ENCODE results near the gene METTL17. TPM values are rescaled to one million over a fixed set of nuclear protein-coding genes. Genes with fewer than 3 reads are reported as not detected.
"Not testable (repeated sequence)": the region's sequence is repeated elsewhere in the genome, so short reads cannot be mapped to it uniquely, and the experiment has no call there.

The METTL17 gene
- total and polyA plus RNA-seq, 2 donors (not counting 3 experiments of a cell fraction or from before 2014, with no cell fraction given) = 60.6 to 90.6 TPM

DNA sequence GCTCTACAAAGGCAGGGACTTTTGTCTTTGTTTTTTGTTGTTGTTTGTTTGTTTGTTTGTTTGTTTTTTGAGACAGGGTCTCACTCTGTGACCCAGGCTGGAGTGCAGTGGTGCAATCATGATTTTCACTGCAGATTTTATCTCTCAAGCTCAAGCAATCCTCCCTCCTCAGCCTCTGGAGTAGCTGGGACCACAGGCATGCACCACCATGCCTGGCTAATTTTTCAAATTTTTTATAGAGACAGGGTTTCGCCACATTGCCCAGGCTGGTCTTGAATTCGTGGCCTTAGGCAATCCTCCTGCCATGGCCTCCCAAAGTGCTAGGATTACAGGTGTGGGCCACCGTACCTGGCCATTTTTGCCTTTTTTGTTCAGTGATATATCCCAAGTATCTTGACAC lies 51.2 kb downstream of the METTL17 start:
- H3K27ac ChIP-seq (ENCODE audit: insufficient read depth, low read depth, low read length); POLR2A ChIA-PET; H3K9me3 ChIP-seq (replicated peaks; ENCODE audit: control insufficient read depth, insufficient read depth, low read length); H3K4me1 ChIP-seq (ENCODE audit: control insufficient read depth, extremely low read depth, insufficient read depth, low read length); H3K9ac ChIP-seq (replicated peaks; ENCODE audit: extremely low read depth, insufficient read depth, low read length); H4K20me1 ChIP-seq (replicated peaks; ENCODE audit: control insufficient read depth, extremely low read depth, insufficient read depth, low read length); H3K4me2 ChIP-seq (ENCODE audit: insufficient read depth, low read length); H3K9me1 ChIP-seq (replicated peaks; ENCODE audit: control insufficient read depth, extremely low read depth, insufficient read depth, low read length); BruUV-seq (replicated peaks); H2AFZ ChIP-seq (ENCODE audit: low read depth, low read length); H3K79me2 ChIP-seq (ENCODE audit: control insufficient read depth, insufficient read depth, low read length); dilution Hi-C loops (cut with MboI; ENCODE audit: extremely low pct_ligation_motif_present, low sequenced_read_pairs); DNase-seq (ENCODE audit: low read depth, low spot score); H3K4me3 ChIP-seq (replicated peaks in 1 of 3; ENCODE audit: insufficient read depth in 1 of 3, low read depth in 1 of 3, low read length in 3 of 3); H3K36me3 ChIP-seq (ENCODE audit: control insufficient read depth in 2 of 2, extremely low read depth in 1 of 2, insufficient read depth in 2 of 2, low read length in 2 of 2): not testable (repeated sequence)
- peaks cover 10 to 16% of the 10 kb centered on the region in 2 experiments for H3K27me3 ChIP-seq (ENCODE audit: control insufficient read depth in 2 of 2, insufficient read depth in 2 of 2, low read length in 2 of 2)
- CTCF ChIA-PET = interaction anchor here (0.7 to 7.0 kb wide), 13 partner anchors 13 to 183 kb away, joined by 3 to 214 read pairs (median 5); partner anchors contain the start of genes RNASE8 and SLC39A2
- intact Hi-C loops (cut with micrococcal nuclease) = loop anchor here (1.0 to 2.0 kb wide), 2 partner anchors 27 to 184 kb away; no protein-coding TSS in a partner anchor
- peak; percentile 24 for FAIRE-seq

DNA sequence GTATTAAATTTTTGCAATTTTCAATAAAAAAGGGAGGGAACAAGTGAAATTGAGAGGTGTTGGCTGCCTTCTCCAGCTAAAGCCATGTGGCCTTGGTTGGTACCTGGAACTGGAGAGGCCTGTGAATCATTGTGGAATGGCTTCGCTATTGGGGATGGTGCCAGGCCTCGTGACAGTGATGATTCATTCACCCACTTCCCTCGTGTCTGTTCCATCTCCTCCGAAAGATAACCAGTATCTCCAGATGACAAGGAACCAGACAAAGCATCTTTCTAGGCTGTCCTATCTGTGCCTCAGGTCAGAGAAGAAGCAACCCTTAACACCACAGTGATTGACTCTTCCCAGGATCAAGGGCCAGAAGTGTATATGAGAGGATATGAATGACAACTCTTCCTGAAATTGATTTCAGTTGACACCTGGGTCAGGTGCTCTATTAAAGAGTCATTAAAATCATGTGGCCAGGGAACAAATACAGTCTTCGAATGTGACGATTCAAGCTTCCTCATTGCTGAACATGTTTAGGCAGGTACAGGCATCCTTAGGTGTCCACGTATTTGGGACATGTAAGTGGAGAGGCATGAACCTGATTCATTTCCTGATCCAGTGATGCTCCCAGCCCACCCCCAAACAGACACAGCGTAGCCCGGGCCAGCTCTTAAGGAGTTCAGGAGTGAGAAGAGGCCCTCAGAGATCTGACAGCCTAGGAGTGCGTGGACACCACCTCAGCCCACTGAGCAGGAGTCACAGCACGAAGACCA lies 52.1 kb downstream of the METTL17 start, which contains the start of gene RNASE7:
Gene RNASE7, plus strand, starts transcription at position 687 of the 758 bp plus-strand sequence. CDS start 631 bp downstream, outside the sequence.
- Histone ChIP-seq H3K4me2 (ENCODE audit: insufficient read depth, low read length) (no peak within 1 kb of the TSS), H4K20me1 (replicated peaks; ENCODE audit: control insufficient read depth, extremely low read depth, insufficient read depth, low read length) (no peaks in the 10 kb centered on the region), H2AFZ (ENCODE audit: low read depth, low read length) (no peak within 1 kb of the TSS), H3K4me1 (ENCODE audit: control insufficient read depth, extremely low read depth, insufficient read depth, low read length) (peaks cover 4% of the 10 kb centered on the region), H3K9ac (replicated peaks; ENCODE audit: extremely low read depth, insufficient read depth, low read length) (no peak within 1 kb of the TSS), H3K9me1 (replicated peaks; ENCODE audit: control insufficient read depth, extremely low read depth, insufficient read depth, low read length) (no peaks in the 10 kb centered on the region), H3K79me2 (ENCODE audit: control insufficient read depth, insufficient read depth, low read length) (no peaks in the 10 kb centered on the region), H3K4me3 (replicated peaks in 1 of 3; ENCODE audit: insufficient read depth in 1 of 3, low read depth in 1 of 3, low read length in 3 of 3) (no peak within 1 kb of the TSS), H3K27me3 (ENCODE audit: control insufficient read depth in 2 of 2, insufficient read depth in 2 of 2, low read length in 2 of 2) (peaks cover 8 to 15% of the 10 kb centered on the region in 2 experiments), H3K36me3 (ENCODE audit: control insufficient read depth in 2 of 2, extremely low read depth in 1 of 2, insufficient read depth in 2 of 2, low read length in 2 of 2) (no peaks in the 10 kb centered on the region), H3K27ac (ENCODE audit: insufficient read depth, low read depth, low read length) (no peak within 1 kb of the TSS), H3K9me3 (replicated peaks; ENCODE audit: control insufficient read depth, insufficient read depth, low read length) (no peaks in the 10 kb centered on the region)
- dilution Hi-C loops (cut with MboI; ENCODE audit: extremely low pct_ligation_motif_present, low sequenced_read_pairs) (no loop called here), intact Hi-C loops (cut with micrococcal nuclease) (loop anchor here (2.0 kb wide), 1 partner anchor 185 kb away; no protein-coding TSS in a partner anchor)
- POLR2A ChIA-PET = no interaction called here
- DNase-seq (ENCODE audit: low read depth, low spot score) (no peak), FAIRE-seq (no peak)
- CTCF ChIA-PET = interaction anchor here (1.3 to 7.0 kb wide), 4 partner anchors 27 to 183 kb away, joined by 3 to 214 read pairs (median 14); no protein-coding TSS in a partner anchor
- no peak for TF ChIP-seq MAX (IDR thresholded peaks at IDR 0.05; ENCODE audit: insufficient read depth, insufficient read length)
- no peak for TF ChIP-seq POLR2AphosphoS5 (IDR thresholded peaks at IDR 0.05; ENCODE audit: insufficient read depth, low read depth, low read length)
- TF ChIP-seq, protein P1, sequence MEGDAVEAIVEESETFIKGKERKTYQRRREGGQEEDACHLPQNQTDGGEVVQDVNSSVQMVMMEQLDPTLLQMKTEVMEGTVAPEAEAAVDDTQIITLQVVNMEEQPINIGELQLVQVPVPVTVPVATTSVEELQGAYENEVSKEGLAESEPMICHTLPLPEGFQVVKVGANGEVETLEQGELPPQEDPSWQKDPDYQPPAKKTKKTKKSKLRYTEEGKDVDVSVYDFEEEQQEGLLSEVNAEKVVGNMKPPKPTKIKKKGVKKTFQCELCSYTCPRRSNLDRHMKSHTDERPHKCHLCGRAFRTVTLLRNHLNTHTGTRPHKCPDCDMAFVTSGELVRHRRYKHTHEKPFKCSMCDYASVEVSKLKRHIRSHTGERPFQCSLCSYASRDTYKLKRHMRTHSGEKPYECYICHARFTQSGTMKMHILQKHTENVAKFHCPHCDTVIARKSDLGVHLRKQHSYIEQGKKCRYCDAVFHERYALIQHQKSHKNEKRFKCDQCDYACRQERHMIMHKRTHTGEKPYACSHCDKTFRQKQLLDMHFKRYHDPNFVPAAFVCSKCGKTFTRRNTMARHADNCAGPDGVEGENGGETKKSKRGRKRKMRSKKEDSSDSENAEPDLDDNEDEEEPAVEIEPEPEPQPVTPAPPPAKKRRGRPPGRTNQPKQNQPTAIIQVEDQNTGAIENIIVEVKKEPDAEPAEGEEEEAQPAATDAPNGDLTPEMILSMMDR (IDR thresholded peaks at IDR 0.05; ENCODE audit: extremely low read depth in 1 of 2, insufficient read depth in 1 of 2, low read depth in 1 of 2, low read length in 2 of 2) = no peak
- no peak for TF ChIP-seq JUN (IDR thresholded peaks at IDR 0.05; ENCODE audit: borderline replicate concordance, insufficient read depth, insufficient read length, low read depth)
- TF ChIP-seq POLR2A (IDR thresholded peaks at IDR 0.05; ENCODE audit: low read depth, low read length) = no peak
- TF ChIP-seq GATA2 (IDR thresholded peaks at IDR 0.05; ENCODE audit: insufficient read depth, insufficient read length, low read depth, low read length) = no peak
- TF ChIP-seq MYC (IDR thresholded peaks at IDR 0.05; ENCODE audit: low read depth, low read length) = no peak
- no peak for TF ChIP-seq FOS (IDR thresholded peaks at IDR 0.05; ENCODE audit: borderline replicate concordance, insufficient read depth, low read length)
- TF ChIP-seq EZH2 (IDR thresholded peaks at IDR 0.05; ENCODE audit: borderline replicate concordance, low read depth, low read length, severe bottlenecking) = no peak
- BruUV-seq (replicated peaks) = no TSS peak

Data from endothelial cell of umbilical vein (primary cell).